Kidney capillary endothelial cell (primary cell): Measurements from ENCODE around the gene ANKRD10.
"Not testable (repeated sequence)": the region's sequence is repeated elsewhere in the genome, so short reads cannot be mapped to it uniquely, and the experiment has no call there.

ENCODE experiments used
- DNase-seq: peaks from one replicate; pipeline ENCODE4 v3.0.0-alpha.2; 2018; ENCODE audit warnings: low spot score

Gene ANKRD10

GRCh38 chr13:110915057-110915873 is at the start of gene ANKRD10:
Gene ANKRD10 (minus strand): TSS chr13:110915069. CDS start chr13:110914934, 135 bp downstream.
- peak; percentile 97 for DNase-seq

GRCh38 chr13:110964229-110965037 is 49.6 kb upstream of the ANKRD10 start:
- no peak for DNase-seq

- no peak for DNase-seq
These were observed 48.7 kb upstream of the ANKRD10 start for GRCh38 chr13:110963554-110963970.

GRCh38 chr13:110961959-110962358 is 47.1 kb upstream of the ANKRD10 start:
- DNase-seq, result no peak

GRCh38 chr13:110960204-110960603 is 45.3 kb upstream of the ANKRD10 start:
- no peak for DNase-seq

GRCh38 chr13:110957931-110958330 is 43.1 kb upstream of the ANKRD10 start:
- no peak for DNase-seq

- no peak for DNase-seq
These were observed 42.5 kb upstream of the ANKRD10 start for GRCh38 chr13:110957181-110957884.

- not testable (repeated sequence) for DNase-seq
These were observed 41.3 kb upstream of the ANKRD10 start for GRCh38 chr13:110956216-110956615.

- DNase-seq, result not testable (repeated sequence)
These were observed 40.7 kb upstream of the ANKRD10 start for GRCh38 chr13:110955608-110956007.

GRCh38 chr13:110955072-110955503 is 40.2 kb upstream of the ANKRD10 start:
- peak; percentile 87 for DNase-seq

- DNase-seq, result not testable (repeated sequence)
These were observed 39.7 kb upstream of the ANKRD10 start for GRCh38 chr13:110954533-110954920.

- no peak for DNase-seq
These were observed 39.1 kb upstream of the ANKRD10 start for GRCh38 chr13:110953833-110954532.

- DNase-seq, result no peak
These were observed 38.5 kb upstream of the ANKRD10 start for GRCh38 chr13:110953416-110953815.

GRCh38 chr13:110952135-110952534 is 37.3 kb upstream of the ANKRD10 start:
- not testable (repeated sequence) for DNase-seq

- DNase-seq, result no peak
These were observed 36.1 kb upstream of the ANKRD10 start for GRCh38 chr13:110950819-110951570.

GRCh38 chr13:110950356-110950755 is 35.5 kb upstream of the ANKRD10 start:
- DNase-seq, result no peak

- no peak for DNase-seq
These were observed 34.8 kb upstream of the ANKRD10 start for GRCh38 chr13:110949628-110950027.

- no peak for DNase-seq
These were observed 34.2 kb upstream of the ANKRD10 start for GRCh38 chr13:110949116-110949515.

- DNase-seq, result not testable (repeated sequence)
These were observed 32.5 kb upstream of the ANKRD10 start for GRCh38 chr13:110947338-110947737.

GRCh38 chr13:110945928-110946570 is 31.2 kb upstream of the ANKRD10 start:
- no peak for DNase-seq
